K562 (cell line): ENCODE measurements around the gene USP12.

Experiments
- CREM ChIP-seq: IDR thresholded peaks from 2 replicates; pipeline ENCODE4 v1.6.1; 2014; ENCODE audit warnings: antibody characterized with exemption, low read depth
- CTCF ChIP-seq, 3 experiments: IDR thresholded peaks in 2 of 3; conservative IDR thresholded peaks in 1 of 3; 2 replicates each; pipeline ENCODE4 v1.5.1; 2011 to 2012; ENCODE audit warnings: low read length in 3 of 3, mild to moderate bottlenecking in 3 of 3, control low read depth in 2 of 3, improper control_type of control experiment in 1 of 3, inconsistent platforms in 1 of 3, low read depth in 1 of 3, mixed read lengths in 1 of 3, moderate library complexity in 1 of 3; ENCODE audit not compliant: insufficient read depth in 2 of 3
- IFI16 ChIP-seq: fragments of 250-450 bp; sonication (Bioruptor Pico); IDR thresholded peaks from 2 replicates; pipeline ENCODE4 v2.1.2; 2022; ENCODE audit warnings: mild to moderate bottlenecking, inconsistent platforms
- NCOA1 ChIP-seq: fragments of 450-650 bp; IDR thresholded peaks from 2 replicates; pipeline ENCODE4 v1.6.1; 2016; ENCODE audit warnings: low read depth
- POLR2A ChIP-seq: fragments of 450-650 bp; conservative IDR thresholded peaks from 2 replicates; pipeline ENCODE4 v1.6.1; 2016
- ZNF174 ChIP-seq: fragments of 250-450 bp; sonication (Bioruptor Pico); IDR thresholded peaks from 2 replicates; pipeline ENCODE4 v1.4.0; 2020; ENCODE audit warnings: mild to moderate bottlenecking
- ZNF644 ChIP-seq: fragments of 200-800 bp; sonication (Bioruptor generic); IDR thresholded peaks from 2 replicates; pipeline ENCODE4 v1.6.1; 2016; ENCODE audit warnings: low read depth, missing genetic modification characterization, missing compliant biosample characterization
- TF ChIP-seq, protein P1 (sequence below): IDR thresholded peaks from 2 replicates; pipeline ENCODE4 v1.6.1; 2011; ENCODE audit not compliant: insufficient read length; ENCODE audit errors: extremely low read depth
- TF ChIP-seq, protein P2 (sequence below): fragments of 450-650 bp; formaldehyde crosslinking; IDR thresholded peaks from 2 replicates; pipeline ENCODE4 v1.4.0; 2022; ENCODE audit warnings: missing genetic modification characterization

- TF ChIP-seq ZNF644 (tag): no peak
- TF ChIP-seq CTCF (IDR thresholded peaks at IDR 0.05 in 2 of 3, conservative IDR thresholded peaks at IDR 0.05 in 1 of 3; ENCODE audit: insufficient read depth in 2 of 3, low read depth in 1 of 3, low read length in 3 of 3): no peak
- TF ChIP-seq, protein P1, sequence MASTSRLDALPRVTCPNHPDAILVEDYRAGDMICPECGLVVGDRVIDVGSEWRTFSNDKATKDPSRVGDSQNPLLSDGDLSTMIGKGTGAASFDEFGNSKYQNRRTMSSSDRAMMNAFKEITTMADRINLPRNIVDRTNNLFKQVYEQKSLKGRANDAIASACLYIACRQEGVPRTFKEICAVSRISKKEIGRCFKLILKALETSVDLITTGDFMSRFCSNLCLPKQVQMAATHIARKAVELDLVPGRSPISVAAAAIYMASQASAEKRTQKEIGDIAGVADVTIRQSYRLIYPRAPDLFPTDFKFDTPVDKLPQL: no peak
- TF ChIP-seq, protein P2, sequence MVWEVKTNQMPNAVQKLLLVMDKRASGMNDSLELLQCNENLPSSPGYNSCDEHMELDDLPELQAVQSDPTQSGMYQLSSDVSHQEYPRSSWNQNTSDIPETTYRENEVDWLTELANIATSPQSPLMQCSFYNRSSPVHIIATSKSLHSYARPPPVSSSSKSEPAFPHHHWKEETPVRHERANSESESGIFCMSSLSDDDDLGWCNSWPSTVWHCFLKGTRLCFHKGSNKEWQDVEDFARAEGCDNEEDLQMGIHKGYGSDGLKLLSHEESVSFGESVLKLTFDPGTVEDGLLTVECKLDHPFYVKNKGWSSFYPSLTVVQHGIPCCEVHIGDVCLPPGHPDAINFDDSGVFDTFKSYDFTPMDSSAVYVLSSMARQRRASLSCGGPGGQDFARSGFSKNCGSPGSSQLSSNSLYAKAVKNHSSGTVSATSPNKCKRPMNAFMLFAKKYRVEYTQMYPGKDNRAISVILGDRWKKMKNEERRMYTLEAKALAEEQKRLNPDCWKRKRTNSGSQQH (CRISPR knock-in tag): no peak
- no peak for TF ChIP-seq IFI16 (CRISPR knock-in tag)
- TF ChIP-seq CREM: no peak
- no peak for TF ChIP-seq NCOA1
- TF ChIP-seq ZNF174 (CRISPR knock-in tag): no peak
- no peak for TF ChIP-seq POLR2A
These were observed 40.5 kb downstream of the USP12 start for GRCh38 chr13:27130979-27131623.
